ENCODE data around the gene RALGAPA2.

DNA sequence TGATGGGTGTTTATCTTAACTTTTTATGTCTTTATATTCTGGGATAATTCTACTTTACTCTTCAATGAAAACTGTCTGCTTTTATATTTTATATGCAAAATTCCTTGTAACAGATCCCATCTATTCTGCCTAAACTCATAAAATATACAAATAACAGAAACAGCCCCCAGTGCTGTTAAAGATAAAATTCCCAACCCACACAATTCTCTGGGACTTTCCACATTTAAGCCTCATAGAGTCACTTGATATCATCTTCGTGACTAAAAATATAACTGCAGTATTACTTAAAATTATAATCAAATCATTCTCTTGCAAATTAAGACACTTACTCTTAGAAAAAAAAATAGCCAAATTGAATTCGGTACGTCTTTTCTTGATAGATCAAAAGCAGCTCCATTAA lies 284.4 kb downstream of the RALGAPA2 start:
- TF ChIP-seq, protein P1, sequence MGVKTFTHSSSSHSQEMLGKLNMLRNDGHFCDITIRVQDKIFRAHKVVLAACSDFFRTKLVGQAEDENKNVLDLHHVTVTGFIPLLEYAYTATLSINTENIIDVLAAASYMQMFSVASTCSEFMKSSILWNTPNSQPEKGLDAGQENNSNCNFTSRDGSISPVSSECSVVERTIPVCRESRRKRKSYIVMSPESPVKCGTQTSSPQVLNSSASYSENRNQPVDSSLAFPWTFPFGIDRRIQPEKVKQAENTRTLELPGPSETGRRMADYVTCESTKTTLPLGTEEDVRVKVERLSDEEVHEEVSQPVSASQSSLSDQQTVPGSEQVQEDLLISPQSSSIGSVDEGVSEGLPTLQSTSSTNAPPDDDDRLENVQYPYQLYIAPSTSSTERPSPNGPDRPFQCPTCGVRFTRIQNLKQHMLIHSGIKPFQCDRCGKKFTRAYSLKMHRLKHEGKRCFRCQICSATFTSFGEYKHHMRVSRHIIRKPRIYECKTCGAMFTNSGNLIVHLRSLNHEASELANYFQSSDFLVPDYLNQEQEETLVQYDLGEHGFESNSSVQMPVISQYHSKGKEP (CRISPR knock-in tag; IDR thresholded peaks at IDR 0.05): no peak
- TF ChIP-seq, protein P2, sequence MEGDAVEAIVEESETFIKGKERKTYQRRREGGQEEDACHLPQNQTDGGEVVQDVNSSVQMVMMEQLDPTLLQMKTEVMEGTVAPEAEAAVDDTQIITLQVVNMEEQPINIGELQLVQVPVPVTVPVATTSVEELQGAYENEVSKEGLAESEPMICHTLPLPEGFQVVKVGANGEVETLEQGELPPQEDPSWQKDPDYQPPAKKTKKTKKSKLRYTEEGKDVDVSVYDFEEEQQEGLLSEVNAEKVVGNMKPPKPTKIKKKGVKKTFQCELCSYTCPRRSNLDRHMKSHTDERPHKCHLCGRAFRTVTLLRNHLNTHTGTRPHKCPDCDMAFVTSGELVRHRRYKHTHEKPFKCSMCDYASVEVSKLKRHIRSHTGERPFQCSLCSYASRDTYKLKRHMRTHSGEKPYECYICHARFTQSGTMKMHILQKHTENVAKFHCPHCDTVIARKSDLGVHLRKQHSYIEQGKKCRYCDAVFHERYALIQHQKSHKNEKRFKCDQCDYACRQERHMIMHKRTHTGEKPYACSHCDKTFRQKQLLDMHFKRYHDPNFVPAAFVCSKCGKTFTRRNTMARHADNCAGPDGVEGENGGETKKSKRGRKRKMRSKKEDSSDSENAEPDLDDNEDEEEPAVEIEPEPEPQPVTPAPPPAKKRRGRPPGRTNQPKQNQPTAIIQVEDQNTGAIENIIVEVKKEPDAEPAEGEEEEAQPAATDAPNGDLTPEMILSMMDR (CRISPR knock-in tag; IDR thresholded peaks at IDR 0.05): no peak
- no peak for TF ChIP-seq CHD2 (IDR thresholded peaks at IDR 0.05; ENCODE audit: low read depth, low read length)
- no peak for TF ChIP-seq GTF2F1 (IDR thresholded peaks at IDR 0.05; ENCODE audit: low read length)
- TF ChIP-seq PHF8 (CRISPR knock-in tag; IDR thresholded peaks at IDR 0.05): no peak
- no peak for TF ChIP-seq TBX2 (CRISPR knock-in tag; IDR thresholded peaks at IDR 0.05; ENCODE audit: borderline replicate concordance)
- no peak for TF ChIP-seq MAFG (CRISPR knock-in tag; IDR thresholded peaks at IDR 0.05)
- TF ChIP-seq IRF1 (CRISPR knock-in tag; IDR thresholded peaks at IDR 0.05; ENCODE audit: low read depth): no peak

All from HepG2 (cell line).